ENCODE results near the gene SLC44A1.

SLC44A1 gene

DNA sequence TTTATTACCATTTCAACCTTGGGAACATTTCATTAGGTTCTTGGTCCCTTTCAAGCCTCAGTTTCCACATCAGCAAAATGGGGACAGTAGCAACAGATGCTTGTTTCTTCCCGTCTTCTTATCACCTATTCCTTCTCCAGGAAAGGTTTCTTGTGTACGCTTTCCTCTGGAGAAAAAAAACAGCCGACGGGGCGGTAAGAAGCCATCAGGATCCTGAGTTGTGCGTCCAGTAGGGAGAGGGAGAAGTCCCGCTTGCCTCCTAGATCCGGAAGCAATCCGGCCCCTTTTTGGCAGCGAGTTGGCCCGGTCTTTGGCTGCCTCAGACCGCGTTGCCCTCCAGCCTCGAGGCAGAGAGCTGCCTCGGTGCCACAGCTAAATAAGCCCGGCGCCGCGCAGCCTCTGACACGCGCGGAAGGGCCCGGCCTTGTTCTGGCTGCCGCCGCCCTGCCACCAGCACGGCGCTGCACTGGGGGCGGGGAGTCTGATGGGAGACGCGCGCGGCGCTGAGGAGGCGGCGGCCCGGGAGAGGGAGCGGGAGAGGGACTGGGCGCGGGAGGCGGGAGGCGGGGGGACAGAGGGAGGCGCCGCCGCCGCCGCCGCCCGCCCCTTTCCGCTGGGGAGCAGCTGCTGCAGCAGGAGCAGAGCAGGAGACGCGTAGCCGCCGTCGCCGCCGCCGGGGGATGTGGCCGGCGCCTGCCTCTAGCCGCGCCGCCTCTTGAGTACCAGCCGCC is at the start of gene SLC44A1:
TSS of gene SLC44A1 (plus strand) at position 649 of the 731 bp plus-strand sequence. CDS start 218 bp downstream, outside the sequence.
- peak; percentile 91 for DNase-seq (ENCODE audit: low read depth)

DNA sequence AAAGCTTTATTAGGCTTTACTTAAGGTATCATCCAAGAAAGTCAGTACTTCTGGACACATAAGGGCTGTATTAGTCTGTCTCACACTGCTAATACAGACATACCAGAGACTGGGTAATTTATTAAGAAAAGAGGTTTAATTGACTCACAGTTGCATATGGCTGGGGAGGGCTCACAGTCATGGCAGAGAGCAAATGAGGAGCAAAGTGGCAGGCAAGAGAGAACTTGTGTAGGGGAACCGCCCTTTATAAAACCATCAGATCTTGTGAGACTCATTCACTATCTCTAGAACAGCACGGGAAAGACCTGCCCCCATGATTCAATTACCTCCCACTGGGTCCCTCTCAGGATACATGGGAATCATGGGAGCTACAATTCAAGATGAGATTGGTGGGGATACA is 49.2 kb upstream of the SLC44A1 start:
- DNase-seq (ENCODE audit: low read depth): no peak

DNA sequence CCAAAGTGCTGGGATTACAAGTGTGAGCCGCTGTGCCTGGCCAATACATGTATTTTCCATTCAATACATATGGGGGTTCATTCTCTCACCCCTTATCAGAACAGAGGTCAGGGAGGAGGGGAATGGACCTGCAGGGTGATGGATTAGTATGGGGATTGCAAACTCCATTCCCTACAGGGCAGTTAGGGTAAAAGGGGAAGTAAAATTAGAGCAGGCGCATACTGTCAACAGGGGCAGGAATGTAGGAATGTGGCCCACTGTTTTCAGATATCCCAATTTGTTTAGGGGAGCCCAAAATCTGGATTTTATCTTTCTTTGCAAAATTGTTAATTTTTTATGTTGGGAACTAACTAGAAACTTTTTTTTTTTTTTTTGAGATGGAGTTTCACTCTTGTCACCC is 46.4 kb upstream of the SLC44A1 start:
- DNase-seq (ENCODE audit: low read depth): no peak

DNA sequence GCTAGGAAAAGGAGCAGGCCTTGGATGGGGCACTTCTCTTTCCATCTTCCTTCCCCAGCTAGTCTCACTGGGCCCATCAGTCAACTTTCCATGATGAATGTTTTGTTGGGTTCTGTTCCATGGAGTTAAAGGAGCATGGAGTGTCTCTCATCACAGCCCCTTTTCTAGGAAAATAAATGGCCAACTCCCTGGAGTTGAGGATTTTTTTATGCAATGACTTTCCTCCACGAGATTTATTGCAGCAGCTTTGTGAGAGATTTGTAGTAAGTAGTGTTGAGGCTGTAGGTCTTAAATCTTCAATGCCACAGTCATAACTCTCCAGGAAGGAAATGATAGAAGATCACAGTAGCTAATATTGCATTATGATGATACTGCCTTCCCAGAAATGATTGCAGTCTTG is 45.6 kb upstream of the SLC44A1 start:
- no peak for DNase-seq (ENCODE audit: low read depth)

DNA sequence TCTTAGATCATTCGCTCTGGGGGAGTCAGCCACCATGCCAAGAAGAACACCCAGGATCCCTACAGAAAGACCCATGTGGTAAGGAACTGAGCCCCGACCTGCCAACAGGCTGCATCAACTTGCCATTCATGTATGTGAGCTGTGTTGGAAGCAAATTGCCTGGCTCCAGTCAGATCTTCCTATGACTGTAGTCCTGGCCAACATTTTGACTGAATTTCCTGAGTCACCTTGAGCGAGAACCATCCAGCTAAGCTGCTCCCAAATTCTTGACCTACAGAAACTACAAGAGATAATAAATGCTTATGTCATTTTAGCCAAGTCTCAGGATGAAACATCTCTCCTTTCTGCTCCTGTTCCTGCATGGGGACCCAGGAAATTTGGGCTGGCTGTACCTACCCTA is 40.0 kb upstream of the SLC44A1 start:
- DNase-seq (ENCODE audit: low read depth): no peak

DNA sequence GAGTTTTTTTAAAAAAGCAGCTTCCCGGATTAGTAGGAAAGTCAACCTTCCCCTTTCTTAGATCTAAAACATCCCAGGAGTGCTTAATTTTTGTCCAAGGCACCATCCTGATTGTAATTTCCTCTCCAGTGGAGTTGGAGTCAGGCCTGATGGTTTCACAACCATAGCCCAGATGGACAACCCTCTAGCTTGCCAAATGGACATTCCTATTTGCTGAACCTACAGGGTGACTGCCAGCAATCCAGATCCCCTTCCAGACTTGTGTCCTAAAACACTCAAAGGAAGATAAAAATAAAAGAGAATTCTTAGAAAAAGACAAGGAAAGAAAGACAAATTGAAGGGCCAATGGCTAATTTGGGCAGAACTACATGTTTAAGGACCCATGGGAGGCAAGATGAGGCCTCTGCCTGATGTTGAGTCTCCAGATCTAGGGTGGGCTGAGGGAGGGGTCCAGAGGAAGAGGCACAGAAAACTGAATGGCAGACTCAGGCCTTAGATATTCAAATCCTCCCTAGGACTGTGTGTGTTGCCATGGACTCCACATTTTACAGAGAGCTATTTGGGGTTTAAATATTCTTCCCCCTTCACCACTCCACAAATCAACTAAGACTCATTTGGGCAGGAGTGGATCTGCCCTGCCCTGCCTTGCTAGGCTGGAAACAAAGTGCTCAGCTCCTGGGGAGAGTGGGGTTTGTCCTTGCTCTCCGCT is 38.5 kb upstream of the SLC44A1 start:
- DNase-seq (ENCODE audit: low read depth): peak; percentile 92

DNA sequence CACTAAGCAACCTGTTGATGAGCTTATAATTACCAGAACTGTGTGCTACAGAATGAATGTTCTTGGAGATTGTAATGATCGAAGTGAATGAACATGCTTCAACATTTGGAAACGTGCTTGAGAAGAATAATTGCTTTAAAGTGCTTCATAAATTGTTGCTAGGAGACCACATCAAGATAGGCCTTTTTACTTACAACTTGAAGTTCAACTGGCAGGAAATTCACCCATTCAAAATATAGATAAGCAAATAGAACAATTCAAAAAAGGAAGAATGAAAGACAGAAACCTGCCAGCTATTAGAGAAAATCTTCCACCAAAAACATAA is 38.0 kb upstream of the SLC44A1 start:
- no peak for DNase-seq (ENCODE audit: low read depth)

DNA sequence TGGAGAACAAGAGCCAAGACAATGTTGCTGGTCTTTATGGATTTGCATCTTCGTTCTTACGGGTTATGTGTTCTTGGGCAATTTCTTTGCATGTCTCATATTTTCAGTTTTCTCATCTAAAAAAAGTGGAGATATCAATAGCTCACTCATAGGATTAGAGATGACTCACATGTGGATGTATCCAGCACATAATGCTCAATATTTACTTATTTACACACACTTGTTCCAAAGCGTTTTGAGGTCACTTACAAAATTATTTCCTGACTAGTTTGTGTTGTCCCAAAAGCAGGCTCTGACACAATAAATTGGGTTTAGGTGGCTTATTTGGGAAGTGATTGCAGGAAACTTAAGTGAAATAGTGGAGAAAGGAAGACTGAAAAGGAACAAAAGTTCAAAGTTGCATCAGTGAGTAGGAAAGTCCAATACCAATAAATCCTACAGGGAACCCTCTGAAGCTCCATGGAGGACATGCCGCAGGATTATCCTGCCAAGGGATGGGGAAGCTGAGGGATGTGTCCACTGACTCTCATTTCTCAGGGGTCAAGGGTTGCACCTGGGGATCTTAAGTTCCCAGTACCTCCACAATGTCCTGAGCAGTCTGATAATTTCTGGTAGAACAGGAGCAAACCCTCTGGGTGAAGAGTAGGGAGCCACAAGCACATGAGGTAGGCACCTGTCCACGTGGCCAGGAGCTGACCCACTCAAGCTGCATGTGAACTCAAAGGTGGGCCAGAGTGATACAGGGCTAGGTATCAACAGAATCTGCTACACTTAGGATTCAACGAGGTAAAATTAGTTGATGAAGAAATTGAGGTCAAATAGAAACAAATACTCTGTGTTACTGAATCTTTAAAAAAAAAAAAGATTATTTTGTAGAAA is 37.4 kb upstream of the SLC44A1 start:
- DNase-seq (ENCODE audit: low read depth): peak; percentile 42

DNA sequence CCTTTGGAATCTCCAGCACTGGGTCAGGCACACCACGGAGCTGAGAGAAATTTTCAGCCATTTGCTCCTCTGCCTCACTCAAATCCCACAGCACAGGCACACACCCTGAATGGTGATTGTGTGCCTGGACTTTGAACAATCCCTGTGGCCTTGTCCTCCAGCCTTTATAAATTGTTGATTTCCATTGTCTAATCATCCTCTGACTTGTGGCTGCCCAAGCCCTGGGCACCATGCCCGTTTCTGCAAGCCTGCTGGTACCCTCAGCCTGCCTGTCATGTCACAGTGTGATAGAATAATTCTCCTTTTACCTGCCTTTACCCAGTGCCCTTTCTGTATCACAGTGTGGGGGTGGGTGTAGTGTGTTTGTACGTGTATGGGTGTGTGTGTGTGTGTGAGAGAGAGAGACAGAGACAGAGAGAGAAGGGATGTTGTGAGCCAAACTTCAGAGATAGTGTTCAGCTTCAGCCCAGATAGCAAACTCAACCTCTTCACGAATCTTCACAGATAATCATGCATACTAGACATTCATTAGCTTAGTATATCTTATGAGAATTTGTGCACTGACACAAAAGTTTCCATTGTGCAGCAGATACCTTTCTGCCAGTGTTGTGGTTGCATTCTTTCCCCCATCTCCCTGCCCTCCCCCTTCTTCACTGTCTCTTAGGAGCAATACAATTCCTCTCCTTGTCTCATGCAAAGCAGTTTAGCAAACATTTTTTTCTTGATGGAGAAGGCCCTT is 27.8 kb upstream of the SLC44A1 start:
- no peak for DNase-seq (ENCODE audit: low read depth)

DNA sequence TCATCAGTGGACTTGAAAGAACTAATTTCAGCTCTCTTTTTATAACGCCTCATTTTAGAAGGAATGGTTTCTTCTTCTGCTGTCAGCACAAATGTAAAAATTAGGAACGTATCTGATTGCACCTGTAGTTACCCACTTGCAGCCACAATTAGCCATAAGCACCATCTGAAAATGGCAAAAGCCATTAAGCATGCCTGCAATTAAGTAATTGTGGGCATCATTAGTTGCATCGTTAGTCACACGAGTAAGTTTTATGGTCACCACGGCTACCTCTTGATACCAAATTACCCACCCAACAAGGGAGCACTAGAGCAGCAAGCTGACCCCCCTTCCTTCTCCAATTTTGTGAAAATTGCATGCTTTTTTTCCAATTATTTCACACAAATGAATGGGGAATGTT is 25.8 kb upstream of the SLC44A1 start:
- no peak for DNase-seq (ENCODE audit: low read depth)

DNA sequence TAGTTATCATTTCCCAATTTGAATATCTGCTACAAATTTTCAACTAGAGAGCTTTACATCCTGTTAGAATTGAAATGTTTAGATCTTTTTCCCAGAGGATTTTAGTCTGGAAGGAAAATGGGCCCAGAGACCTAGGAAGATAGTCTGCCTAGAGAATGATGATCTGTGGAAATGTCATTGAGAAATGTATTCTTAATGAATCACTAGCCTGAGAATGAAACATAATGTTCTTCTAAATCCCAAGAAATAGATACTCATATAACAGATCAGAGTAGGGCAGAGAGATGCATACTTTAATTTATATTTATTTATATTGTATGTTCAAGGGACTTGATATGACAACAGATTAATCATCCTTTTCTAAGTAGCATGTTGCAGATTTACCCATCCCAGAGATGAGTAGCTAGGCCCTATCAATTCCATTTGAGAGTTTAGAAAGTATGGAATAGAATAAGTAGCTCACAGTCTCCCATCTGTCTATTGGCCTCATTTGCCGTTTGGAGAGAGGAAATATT is 25.1 kb upstream of the SLC44A1 start:
- DNase-seq (ENCODE audit: low read depth): no peak

DNA sequence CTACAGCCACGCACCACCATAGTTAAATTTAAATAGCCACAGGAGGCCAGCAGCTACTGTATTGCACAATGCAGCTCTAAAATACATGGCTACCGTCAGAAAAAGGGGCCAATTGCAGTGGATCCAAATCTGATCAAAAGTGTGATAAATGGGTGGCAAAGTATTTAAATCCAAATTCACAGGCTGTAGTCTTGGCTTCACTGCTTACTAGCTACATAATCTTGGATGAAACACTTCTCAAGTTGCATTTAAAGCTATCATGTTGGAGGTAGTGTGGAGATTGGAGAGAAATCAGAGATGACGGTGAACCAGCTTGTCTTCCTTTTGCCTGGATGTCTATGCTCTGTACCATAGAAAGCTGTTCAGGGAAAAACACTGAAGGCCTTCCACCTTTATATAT is 24.0 kb upstream of the SLC44A1 start:
- DNase-seq (ENCODE audit: low read depth): no peak

DNA sequence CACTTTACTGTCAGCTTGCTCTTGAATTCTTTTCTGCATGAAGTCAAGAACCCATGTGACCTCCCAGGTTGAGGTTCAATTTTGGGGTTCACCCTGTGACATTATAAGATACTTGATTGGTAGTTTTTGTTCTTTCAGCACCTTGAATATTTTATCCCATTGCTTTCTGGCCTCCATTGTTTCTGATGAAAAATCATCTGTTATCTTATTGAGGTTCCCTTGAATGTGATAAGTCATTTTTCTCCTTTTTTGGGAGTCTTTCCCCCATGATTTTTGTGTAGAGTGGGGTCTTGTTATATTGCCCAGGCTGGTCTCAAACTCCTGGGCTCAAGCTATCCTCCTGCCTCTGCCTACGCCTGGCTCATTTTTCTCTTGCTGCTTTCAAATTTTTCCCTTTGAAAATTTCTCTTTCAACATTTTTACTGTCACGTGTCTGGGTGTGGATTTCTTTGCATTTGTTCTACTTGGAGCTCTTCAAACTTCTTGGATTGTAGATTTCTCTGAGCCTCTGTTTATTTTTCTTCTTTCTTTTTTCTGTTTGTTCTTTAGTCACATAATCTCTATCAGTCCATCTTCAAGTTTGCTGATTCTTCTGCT is 20.8 kb upstream of the SLC44A1 start:
- no peak for DNase-seq (ENCODE audit: low read depth)

DNA sequence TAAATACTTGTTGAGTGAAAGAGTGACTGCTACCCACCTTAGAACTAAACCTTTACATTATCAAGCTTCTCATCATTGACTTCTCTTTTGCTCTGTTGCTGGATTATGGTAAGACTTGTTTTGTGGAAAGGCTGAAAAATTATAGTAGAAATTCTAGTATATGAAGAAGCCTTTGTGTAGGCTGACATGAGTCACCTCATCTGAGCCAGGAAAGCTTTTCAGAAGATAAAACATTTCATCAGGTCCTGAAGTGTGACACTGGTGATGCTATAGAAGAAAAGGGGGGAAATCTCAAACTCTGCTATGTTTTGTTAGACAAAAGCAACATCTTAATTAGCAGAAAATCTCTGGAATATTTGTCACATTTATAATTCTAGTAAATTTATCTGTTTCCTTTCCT is 18.4 kb upstream of the SLC44A1 start:
- no peak for DNase-seq (ENCODE audit: low read depth)

DNA sequence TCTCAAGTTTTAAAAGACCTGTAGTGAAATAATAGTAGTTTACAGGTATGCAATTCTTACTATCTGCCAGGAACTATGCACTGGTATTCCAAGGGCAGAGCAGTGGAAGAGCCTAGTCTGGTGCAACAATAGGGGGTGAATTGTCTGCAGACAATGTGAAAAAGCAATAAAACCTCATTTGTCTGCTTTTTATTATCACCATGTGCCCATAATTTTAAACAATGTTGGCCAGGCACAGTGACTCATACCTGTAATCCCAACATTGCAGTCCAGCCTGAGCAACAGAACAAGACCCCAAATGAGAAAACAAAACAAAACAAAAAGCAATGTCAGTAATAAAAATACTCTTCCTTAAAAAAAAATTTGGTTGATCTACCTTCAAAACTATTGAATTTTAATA is 12.2 kb upstream of the SLC44A1 start:
- DNase-seq (ENCODE audit: low read depth): peak; percentile 22

DNA sequence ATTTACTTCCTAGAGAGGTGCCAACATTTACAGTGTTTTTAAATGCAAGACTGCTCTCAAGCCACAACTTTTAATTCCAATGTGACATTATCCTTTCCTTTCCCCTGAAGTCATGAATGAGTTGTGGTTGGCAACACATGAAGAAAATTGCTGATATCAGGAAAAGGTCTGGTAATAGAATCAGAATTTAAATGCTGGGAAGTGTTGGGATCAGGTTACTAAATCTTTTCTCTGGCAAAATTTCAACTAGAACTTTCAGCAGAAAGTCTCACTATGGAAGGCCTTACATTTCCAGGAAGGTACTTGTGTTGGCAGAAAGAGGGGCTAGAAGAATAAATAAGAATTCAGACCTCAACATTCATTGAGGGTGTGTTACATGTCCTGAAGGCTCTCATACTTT is 10.6 kb upstream of the SLC44A1 start:
- DNase-seq (ENCODE audit: low read depth): no peak

DNA sequence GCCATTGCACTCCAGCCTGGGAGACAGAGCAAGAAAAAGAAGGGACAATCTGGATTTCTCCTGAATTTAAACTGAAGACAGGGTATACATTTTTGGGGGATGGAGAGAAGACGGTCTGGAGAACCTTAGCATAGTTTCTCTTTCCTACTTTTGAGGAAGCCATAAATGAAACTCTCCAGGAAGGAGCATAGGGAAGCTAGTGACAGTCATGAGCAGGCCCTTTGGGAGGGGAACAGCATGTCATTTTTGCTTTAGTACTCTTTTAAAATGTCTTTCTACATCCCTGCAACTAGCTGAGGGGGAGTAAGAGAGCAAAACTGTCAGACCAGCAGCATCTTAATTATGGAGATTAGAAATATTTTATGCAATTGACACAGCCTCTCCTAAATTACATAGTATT is 8.2 kb upstream of the SLC44A1 start:
- no peak for DNase-seq (ENCODE audit: low read depth)

DNA sequence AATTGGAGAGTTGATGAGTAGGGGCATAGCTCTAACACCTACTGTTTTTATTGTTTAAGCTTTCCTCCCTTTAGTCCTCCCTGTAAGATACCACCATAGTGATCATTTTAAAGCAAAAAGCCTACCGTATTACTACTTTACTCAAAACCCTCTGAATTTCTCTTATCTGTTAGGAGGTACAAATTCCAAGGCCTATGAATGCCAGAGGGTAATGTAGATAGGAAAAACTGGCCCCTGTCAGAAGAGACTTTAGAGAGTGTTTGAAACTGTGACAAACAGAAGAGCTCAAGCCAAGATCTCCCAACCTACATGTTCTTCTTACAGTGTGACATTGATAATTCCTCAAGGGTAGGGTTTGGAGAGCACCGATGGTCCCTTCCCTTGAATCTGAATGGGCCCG is 7.2 kb upstream of the SLC44A1 start:
- no peak for DNase-seq (ENCODE audit: low read depth)

DNA sequence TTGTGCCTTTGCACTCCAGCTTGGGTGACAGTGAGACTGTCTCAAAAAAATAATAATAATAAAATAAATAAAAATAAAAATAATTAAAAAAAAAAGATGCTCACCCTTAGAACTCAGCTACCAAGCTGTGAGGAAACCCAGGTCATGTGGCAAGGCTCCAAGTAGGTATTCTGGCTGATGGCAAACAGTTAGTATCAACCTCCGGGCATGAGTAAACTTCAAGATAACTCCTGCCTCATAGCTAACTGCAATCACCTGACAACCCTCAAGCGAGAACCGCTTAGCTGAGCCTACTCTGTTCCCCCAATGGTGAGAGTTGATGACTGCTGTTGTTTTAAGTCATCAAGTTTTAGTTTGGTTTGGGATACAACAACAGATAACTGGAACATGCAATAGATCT is 6.1 kb upstream of the SLC44A1 start:
- DNase-seq (ENCODE audit: low read depth): no peak

DNA sequence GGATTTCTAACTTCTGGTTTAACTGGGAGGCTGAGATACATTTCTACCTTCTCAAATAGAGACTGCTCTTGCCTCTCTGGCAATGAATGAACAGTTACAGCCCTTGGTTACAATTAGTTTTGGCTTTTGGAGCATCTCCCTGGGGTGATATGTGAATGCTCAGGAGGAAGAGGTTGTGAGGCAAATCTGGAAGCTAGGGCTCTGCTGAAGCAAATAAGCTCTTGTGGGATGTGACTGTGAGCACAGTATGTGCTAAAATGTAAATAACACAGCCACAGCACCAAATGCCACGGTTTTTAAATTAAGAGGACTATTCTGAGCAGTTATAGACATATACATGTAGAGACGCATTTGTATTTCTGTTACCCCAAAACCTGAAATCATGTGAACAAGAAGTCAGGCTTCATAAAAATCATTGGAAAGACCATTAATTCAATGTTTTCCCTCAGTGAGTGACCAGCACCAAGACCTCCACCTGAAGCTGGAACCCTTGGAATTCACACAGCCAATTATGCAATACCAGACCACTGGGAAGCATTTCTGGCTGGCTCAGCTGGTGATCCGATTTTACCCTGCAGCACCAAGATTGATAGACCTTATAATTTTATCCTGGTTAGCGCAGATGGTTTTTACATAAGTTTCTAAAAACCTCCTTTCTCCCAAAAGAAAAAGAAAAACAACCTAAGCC is 3.0 kb upstream of the SLC44A1 start:
- no peak for DNase-seq (ENCODE audit: low read depth)

DNA sequence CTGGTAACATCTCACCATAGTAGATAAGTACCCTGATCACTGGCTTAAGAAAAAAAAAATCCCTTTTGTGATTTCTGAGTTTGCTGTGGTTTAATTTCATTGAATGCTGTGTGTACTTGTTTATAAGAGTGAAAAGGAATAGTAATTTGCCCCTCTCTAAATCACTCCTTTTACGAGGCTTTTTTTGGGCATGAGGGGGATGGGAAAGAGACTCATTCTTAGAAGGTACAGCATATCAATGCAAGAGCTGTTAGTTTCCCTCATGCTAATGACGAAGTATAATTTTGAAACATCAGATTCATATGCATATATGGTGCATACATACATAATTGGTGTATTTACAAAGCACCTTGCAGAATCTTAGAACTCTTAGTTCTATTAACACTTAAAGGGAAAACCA is 2.4 kb upstream of the SLC44A1 start:
- no peak for DNase-seq (ENCODE audit: low read depth)

All from fibroblast of the conjunctiva (primary cell).